ENCODE data around the gene MRPS2. TPM values are rescaled to one million over a fixed set of nuclear protein-coding genes. Genes with fewer than 3 reads are reported as not detected.
"Not testable (repeated sequence)": the region's sequence is repeated elsewhere in the genome, so short reads cannot be mapped to it uniquely, and the experiment has no call there.

The MRPS2 gene
- total RNA-seq, result 10 to 100 TPM; 16.4 to 53.7 TPM

GRCh38 chr9:135500525-135501260 lies at the start of gene MRPS2:
Gene MRPS2 (plus strand): TSS chr9:135500682. CDS start chr9:135500711, 29 bp downstream.
- ATAC-seq, result peak; percentile 94 to 96
- Mint-ChIP-seq H3K9me3 (no peaks in the 10 kb centered on the region), H3K27ac (peak within 1 kb of the TSS; percentile 92 to 96), H3K36me3 (peaks cover 6 to 17% of the 10 kb centered on the region in 2 donors)
- DNase-seq (ENCODE audit: low spot score in 2 of 2), result peak; percentile 86 to 91

GRCh38 chr9:135450956-135451355 lies 49.5 kb upstream of the MRPS2 start:
- no peak for ATAC-seq
- DNase-seq (ENCODE audit: low spot score in 2 of 2), result no peak
- no peak overlapping the region for H3K27ac Mint-ChIP-seq
- H3K9me3 Mint-ChIP-seq, result no peaks in the 10 kb centered on the region
- H3K36me3 Mint-ChIP-seq, result no peaks in the 10 kb centered on the region

GRCh38 chr9:135451909-135452308 lies 48.6 kb upstream of the MRPS2 start:
- H3K27ac Mint-ChIP-seq; H3K36me3 Mint-ChIP-seq; DNase-seq (ENCODE audit: low spot score in 2 of 2); H3K9me3 Mint-ChIP-seq; ATAC-seq: not testable (repeated sequence)

GRCh38 chr9:135454737-135455136 lies 45.7 kb upstream of the MRPS2 start:
- H3K36me3 Mint-ChIP-seq, result no peaks in the 10 kb centered on the region
- H3K27ac Mint-ChIP-seq, result no peak overlapping the region
- H3K9me3 Mint-ChIP-seq, result peaks cover 0 to 3% of the 10 kb centered on the region in 2 donors
- ATAC-seq, result no peak
- no peak for DNase-seq (ENCODE audit: low spot score in 2 of 2)

GRCh38 chr9:135455401-135456030 lies 45.0 kb upstream of the MRPS2 start:
- DNase-seq (ENCODE audit: low spot score in 2 of 2) (no peak), ATAC-seq (no peak)
- Mint-ChIP-seq H3K36me3 (no peaks in the 10 kb centered on the region), H3K9me3 (peaks cover 0 to 3% of the 10 kb centered on the region in 2 donors), H3K27ac (no peak overlapping the region)

GRCh38 chr9:135456436-135457104 lies 43.9 kb upstream of the MRPS2 start:
- peaks cover 0 to 3% of the 10 kb centered on the region in 2 donors for H3K9me3 Mint-ChIP-seq
- no peak overlapping the region for H3K27ac Mint-ChIP-seq
- no peaks in the 10 kb centered on the region for H3K36me3 Mint-ChIP-seq
- ATAC-seq (no peak), DNase-seq (ENCODE audit: low spot score in 2 of 2) (no peak)

GRCh38 chr9:135458478-135458877 lies 42.0 kb upstream of the MRPS2 start:
- not testable (repeated sequence) for DNase-seq (ENCODE audit: low spot score in 2 of 2); ATAC-seq; H3K27ac Mint-ChIP-seq; H3K36me3 Mint-ChIP-seq; H3K9me3 Mint-ChIP-seq

GRCh38 chr9:135461936-135462335 lies 38.5 kb upstream of the MRPS2 start:
- no peak for DNase-seq (ENCODE audit: low spot score in 2 of 2)
- Mint-ChIP-seq H3K36me3 (no peaks in the 10 kb centered on the region), H3K9me3 (peaks cover 0 to 3% of the 10 kb centered on the region in 2 donors), H3K27ac (no peak overlapping the region)
- no peak for ATAC-seq

- peaks cover 0 to 3% of the 10 kb centered on the region in 2 donors for H3K9me3 Mint-ChIP-seq
Observed at GRCh38 chr9:135463140-135463539, 37.3 kb upstream of the MRPS2 start.

GRCh38 chr9:135464181-135464580 lies 36.3 kb upstream of the MRPS2 start:
- H3K27ac Mint-ChIP-seq, result no peak overlapping the region
- H3K9me3 Mint-ChIP-seq, result no peaks in the 10 kb centered on the region
- H3K36me3 Mint-ChIP-seq, result no peaks in the 10 kb centered on the region
- ATAC-seq, result no peak
- DNase-seq (ENCODE audit: low spot score in 2 of 2), result no peak

More at GRCh38 chr9:135463140-135463539, 37.3 kb upstream of the MRPS2 start:
- Mint-ChIP-seq H3K36me3 (no peaks in the 10 kb centered on the region), H3K27ac (no peak overlapping the region)
- no peak for DNase-seq (ENCODE audit: low spot score in 2 of 2)
- no peak for ATAC-seq

GRCh38 chr9:135468854-135469521 lies 31.5 kb upstream of the MRPS2 start:
- H3K36me3 Mint-ChIP-seq, result peaks cover 0 to 6% of the 10 kb centered on the region in 2 donors
- H3K27ac Mint-ChIP-seq, result no peak overlapping the region
- ATAC-seq (peak; percentile 78 to 82), DNase-seq (ENCODE audit: low spot score in 2 of 2) (no peak)
- H3K9me3 Mint-ChIP-seq, result no peaks in the 10 kb centered on the region

GRCh38 chr9:135471791-135472640 lies 28.5 kb upstream of the MRPS2 start:
- Mint-ChIP-seq H3K27ac (no peak overlapping the region), H3K9me3 (no peaks in the 10 kb centered on the region), H3K36me3 (peaks cover 0 to 6% of the 10 kb centered on the region in 2 donors)
- ATAC-seq (no peak), DNase-seq (ENCODE audit: low spot score in 2 of 2) (no peak)

- Mint-ChIP-seq H3K36me3 (peaks cover 7 to 12% of the 10 kb centered on the region in 2 donors), H3K27ac (no peak overlapping the region), H3K9me3 (no peaks in the 10 kb centered on the region)
- ATAC-seq (no peak), DNase-seq (ENCODE audit: low spot score in 2 of 2) (no peak)
Observed at GRCh38 chr9:135473972-135474543, 26.4 kb upstream of the MRPS2 start.

GRCh38 chr9:135474915-135475314 lies 25.6 kb upstream of the MRPS2 start:
- Mint-ChIP-seq H3K27ac (no peak overlapping the region), H3K9me3 (no peaks in the 10 kb centered on the region), H3K36me3 (peaks cover 7 to 12% of the 10 kb centered on the region in 2 donors)
- DNase-seq (ENCODE audit: low spot score in 2 of 2) (no peak), ATAC-seq (peak in 1 of 2 donors; percentile 55)

- DNase-seq (ENCODE audit: low spot score in 2 of 2) (no peak), ATAC-seq (no peak)
- no peak overlapping the region for H3K27ac Mint-ChIP-seq
- peaks cover 5 to 7% of the 10 kb centered on the region in 2 donors for H3K36me3 Mint-ChIP-seq
- no peaks in the 10 kb centered on the region for H3K9me3 Mint-ChIP-seq
Observed at GRCh38 chr9:135476561-135477355, 23.7 kb upstream of the MRPS2 start.
